SK-N-SH treated with all-trans-retinoic acid at 6 μM for 48 hours (cell line): ENCODE data around the gene UCK1.

Experiments used
- ATAC-seq: fragments of 200-7000 bp; cut with Tn5 transposase; 3 replicates; pipeline ENCODE4 v1.9.1; 2020; ENCODE audit warnings: mild to moderate bottlenecking, moderate library complexity
- ARNTL ChIP-seq: fragments of 450-650 bp; formaldehyde crosslinking; IDR thresholded peaks from 2 replicates; pipeline ENCODE4 v1.5.0; 2020; ENCODE audit warnings: low read depth, mild to moderate bottlenecking, moderate library complexity, borderline replicate concordance
- BACH2 ChIP-seq: fragments of 250-450 bp; sonication (Bioruptor Pico); IDR thresholded peaks from 2 replicates; pipeline ENCODE4 v1.9.0; 2021; ENCODE audit warnings: mild to moderate bottlenecking, borderline replicate concordance
- CSDC2 ChIP-seq: fragments of 250-450 bp; sonication (Bioruptor Pico); IDR thresholded peaks from 2 replicates; pipeline ENCODE4 v1.5.0; 2020; ENCODE audit warnings: mild to moderate bottlenecking, moderate library complexity
- ESRRG ChIP-seq: fragments of 250-450 bp; sonication (Bioruptor Pico); IDR thresholded peaks from 2 replicates; pipeline ENCODE4 v1.6.1; 2021; ENCODE audit warnings: mild to moderate bottlenecking
- GLIS3 ChIP-seq: fragments of 250-450 bp; sonication (Bioruptor Pico); IDR thresholded peaks from 2 replicates; pipeline ENCODE4 v1.5.0; 2020; ENCODE audit warnings: mild to moderate bottlenecking, moderate library complexity
- ISL1 ChIP-seq: fragments of 250-450 bp; sonication (Bioruptor Pico); IDR thresholded peaks from 2 replicates; pipeline ENCODE4 v2.1.2; 2022; ENCODE audit warnings: mild to moderate bottlenecking, moderate library complexity
- OSR1 ChIP-seq: fragments of 250-450 bp; sonication (Bioruptor Pico); IDR thresholded peaks from 2 replicates; pipeline ENCODE4 v1.8.0; 2022; ENCODE audit warnings: moderate library complexity, mild to moderate bottlenecking, inconsistent platforms
- RARB ChIP-seq: fragments of 250-450 bp; sonication (Bioruptor Pico); IDR thresholded peaks from 2 replicates; pipeline ENCODE4 v1.8.0; 2021; ENCODE audit warnings: mild to moderate bottlenecking, moderate library complexity
- SNAI2 ChIP-seq: fragments of 250-450 bp; sonication (Bioruptor Pico); IDR thresholded peaks from 2 replicates; pipeline ENCODE4 v1.5.0; 2020; ENCODE audit warnings: mild to moderate bottlenecking, moderate library complexity
- TCF4 ChIP-seq: fragments of 250-450 bp; sonication (Bioruptor Pico); IDR thresholded peaks from 2 replicates; pipeline ENCODE4 v1.8.0; 2021; ENCODE audit warnings: mild to moderate bottlenecking, moderate library complexity, borderline replicate concordance
- TOX ChIP-seq: fragments of 250-450 bp; sonication (Bioruptor Pico); IDR thresholded peaks from 2 replicates; pipeline ENCODE4 v1.8.0; 2021; ENCODE audit warnings: mild to moderate bottlenecking, moderate library complexity, borderline replicate concordance
- ZC3H10 ChIP-seq: fragments of 250-450 bp; sonication (Bioruptor Pico); IDR thresholded peaks from 2 replicates; pipeline ENCODE4 v1.5.1; 2021; ENCODE audit warnings: mild to moderate bottlenecking, moderate library complexity
- ZFP30 ChIP-seq: fragments of 450-650 bp; formaldehyde crosslinking; IDR thresholded peaks from 2 replicates; pipeline ENCODE4 v1.5.0; 2022; ENCODE audit warnings: mild to moderate bottlenecking, moderate library complexity
- ZNF565 ChIP-seq: fragments of 450-650 bp; formaldehyde crosslinking; conservative IDR thresholded peaks from 2 replicates; pipeline ENCODE4 v1.5.0; 2020; ENCODE audit warnings: low read depth, mild to moderate bottlenecking, moderate library complexity
- ZNF8 ChIP-seq: fragments of 450-650 bp; formaldehyde crosslinking; IDR thresholded peaks from 2 replicates; pipeline ENCODE4 v1.5.0; 2020; ENCODE audit warnings: mild to moderate bottlenecking, moderate library complexity
- TF ChIP-seq, protein P1 (sequence below): fragments of 250-450 bp; sonication (Bioruptor Pico); IDR thresholded peaks from 2 replicates; pipeline ENCODE4 v1.5.1; 2020; ENCODE audit warnings: low read depth, mild to moderate bottlenecking, moderate library complexity
- TF ChIP-seq, protein P2 (sequence below): fragments of 250-450 bp; sonication (Bioruptor Pico); IDR thresholded peaks from 2 replicates; pipeline ENCODE4 v1.8.0; 2021; ENCODE audit warnings: low read depth, mild to moderate bottlenecking, moderate library complexity, borderline replicate concordance
- TF ChIP-seq, protein P3 (sequence below): fragments of 250-450 bp; sonication (Bioruptor Pico); IDR thresholded peaks from 2 replicates; pipeline ENCODE4 v1.8.0; 2020; ENCODE audit warnings: mild to moderate bottlenecking, moderate library complexity, borderline replicate concordance
- TF ChIP-seq, protein P4 (sequence below): fragments of 250-450 bp; sonication (Bioruptor Pico); IDR thresholded peaks from 2 replicates; pipeline ENCODE4 v1.5.1; 2021; ENCODE audit warnings: mild to moderate bottlenecking, moderate library complexity
- TF ChIP-seq, protein P5 (sequence below): fragments of 250-450 bp; sonication (Bioruptor Pico); IDR thresholded peaks from 2 replicates; pipeline ENCODE4 v1.5.0; 2020; ENCODE audit warnings: mild to moderate bottlenecking, moderate library complexity

Gene UCK1

DNA sequence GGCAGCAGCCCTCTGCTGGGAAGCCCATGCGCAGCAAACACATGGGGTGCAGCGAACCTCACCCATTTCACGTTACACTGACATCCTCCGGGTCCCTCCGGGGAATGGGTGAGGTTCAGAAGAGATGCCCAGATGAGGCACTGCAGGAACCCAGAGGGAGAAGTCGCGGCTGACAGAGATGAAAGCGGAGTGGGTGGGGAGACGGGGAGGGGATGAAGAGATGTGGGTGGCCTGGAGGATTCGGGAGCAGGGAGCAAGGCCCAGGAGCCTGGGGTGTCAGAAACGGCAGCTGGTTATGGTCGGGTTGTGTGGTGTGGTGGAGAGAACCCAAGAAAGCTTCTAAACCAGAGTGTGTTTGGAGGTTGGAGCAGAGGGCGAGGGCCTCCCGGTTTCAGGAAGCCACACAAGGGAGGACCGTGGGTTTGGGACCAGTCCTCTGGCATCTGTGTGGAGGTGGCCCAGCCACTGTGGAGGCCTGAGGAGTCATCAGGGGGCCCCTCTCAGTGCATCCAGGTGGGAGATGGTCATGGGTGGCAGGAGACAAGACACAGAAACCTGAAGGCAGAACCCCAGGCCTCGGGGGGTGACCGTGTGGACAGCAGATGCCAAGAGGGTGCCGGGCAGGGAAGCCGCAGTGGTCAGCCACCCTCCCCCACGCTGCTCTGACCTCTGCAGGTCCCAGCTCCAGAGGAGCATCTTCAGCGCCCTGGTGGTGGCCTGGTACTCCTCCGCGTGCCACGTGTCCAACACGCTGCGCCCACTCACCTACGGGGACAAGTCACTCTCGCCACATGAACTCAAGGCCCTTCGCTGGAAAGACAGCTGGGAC, 8.6 kb downstream of the UCK1 start:
- peak; percentile 11; the same call in 2 of the 3 replicates for ATAC-seq
- no peak for TF ChIP-seq ARNTL (CRISPR knock-in tag)
- TF ChIP-seq, protein P1, sequence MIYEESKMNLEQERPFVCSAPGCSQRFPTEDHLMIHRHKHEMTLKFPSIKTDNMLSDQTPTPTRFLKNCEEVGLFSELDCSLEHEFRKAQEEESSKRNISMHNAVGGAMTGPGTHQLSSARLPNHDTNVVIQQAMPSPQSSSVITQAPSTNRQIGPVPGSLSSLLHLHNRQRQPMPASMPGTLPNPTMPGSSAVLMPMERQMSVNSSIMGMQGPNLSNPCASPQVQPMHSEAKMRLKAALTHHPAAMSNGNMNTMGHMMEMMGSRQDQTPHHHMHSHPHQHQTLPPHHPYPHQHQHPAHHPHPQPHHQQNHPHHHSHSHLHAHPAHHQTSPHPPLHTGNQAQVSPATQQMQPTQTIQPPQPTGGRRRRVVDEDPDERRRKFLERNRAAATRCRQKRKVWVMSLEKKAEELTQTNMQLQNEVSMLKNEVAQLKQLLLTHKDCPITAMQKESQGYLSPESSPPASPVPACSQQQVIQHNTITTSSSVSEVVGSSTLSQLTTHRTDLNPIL, result no peak

DNA sequence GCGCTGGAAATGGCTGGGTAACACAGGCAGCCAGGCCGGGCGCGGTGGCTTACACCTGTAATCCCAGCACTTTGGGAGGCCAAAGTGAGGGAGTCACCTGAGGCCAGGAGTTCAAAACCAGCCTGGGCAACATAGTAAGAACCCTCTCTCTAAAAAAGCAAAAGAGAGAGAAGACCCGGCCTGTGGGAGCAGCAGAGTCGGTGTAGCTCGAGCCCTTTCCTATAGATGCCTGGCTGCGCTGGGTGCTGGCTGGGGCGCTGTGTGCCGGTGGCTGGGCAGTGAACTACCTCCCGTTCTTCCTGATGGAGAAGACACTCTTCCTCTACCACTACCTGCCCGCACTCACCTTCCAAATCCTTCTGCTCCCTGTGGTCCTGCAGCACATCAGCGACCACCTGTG, 9.2 kb downstream of the UCK1 start:
- TF ChIP-seq ZNF8 (no peak), RARB (CRISPR knock-in tag) (no peak), ZC3H10 (no peak), OSR1 (no peak)
- TF ChIP-seq, protein P2, sequence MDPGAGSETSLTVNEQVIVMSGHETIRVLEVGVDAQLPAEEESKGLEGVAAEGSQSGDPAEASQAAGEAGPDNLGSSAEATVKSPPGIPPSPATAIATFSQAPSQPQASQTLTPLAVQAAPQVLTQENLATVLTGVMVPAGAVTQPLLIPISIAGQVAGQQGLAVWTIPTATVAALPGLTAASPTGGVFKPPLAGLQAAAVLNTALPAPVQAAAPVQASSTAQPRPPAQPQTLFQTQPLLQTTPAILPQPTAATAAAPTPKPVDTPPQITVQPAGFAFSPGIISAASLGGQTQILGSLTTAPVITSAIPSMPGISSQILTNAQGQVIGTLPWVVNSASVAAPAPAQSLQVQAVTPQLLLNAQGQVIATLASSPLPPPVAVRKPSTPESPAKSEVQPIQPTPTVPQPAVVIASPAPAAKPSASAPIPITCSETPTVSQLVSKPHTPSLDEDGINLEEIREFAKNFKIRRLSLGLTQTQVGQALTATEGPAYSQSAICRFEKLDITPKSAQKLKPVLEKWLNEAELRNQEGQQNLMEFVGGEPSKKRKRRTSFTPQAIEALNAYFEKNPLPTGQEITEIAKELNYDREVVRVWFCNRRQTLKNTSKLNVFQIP (CRISPR knock-in tag), result no peak
- TF ChIP-seq, protein P3, sequence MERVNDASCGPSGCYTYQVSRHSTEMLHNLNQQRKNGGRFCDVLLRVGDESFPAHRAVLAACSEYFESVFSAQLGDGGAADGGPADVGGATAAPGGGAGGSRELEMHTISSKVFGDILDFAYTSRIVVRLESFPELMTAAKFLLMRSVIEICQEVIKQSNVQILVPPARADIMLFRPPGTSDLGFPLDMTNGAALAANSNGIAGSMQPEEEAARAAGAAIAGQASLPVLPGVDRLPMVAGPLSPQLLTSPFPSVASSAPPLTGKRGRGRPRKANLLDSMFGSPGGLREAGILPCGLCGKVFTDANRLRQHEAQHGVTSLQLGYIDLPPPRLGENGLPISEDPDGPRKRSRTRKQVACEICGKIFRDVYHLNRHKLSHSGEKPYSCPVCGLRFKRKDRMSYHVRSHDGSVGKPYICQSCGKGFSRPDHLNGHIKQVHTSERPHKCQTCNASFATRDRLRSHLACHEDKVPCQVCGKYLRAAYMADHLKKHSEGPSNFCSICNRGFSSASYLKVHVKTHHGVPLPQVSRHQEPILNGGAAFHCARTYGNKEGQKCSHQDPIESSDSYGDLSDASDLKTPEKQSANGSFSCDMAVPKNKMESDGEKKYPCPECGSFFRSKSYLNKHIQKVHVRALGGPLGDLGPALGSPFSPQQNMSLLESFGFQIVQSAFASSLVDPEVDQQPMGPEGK (CRISPR knock-in tag), result no peak
- no peak for ATAC-seq

DNA sequence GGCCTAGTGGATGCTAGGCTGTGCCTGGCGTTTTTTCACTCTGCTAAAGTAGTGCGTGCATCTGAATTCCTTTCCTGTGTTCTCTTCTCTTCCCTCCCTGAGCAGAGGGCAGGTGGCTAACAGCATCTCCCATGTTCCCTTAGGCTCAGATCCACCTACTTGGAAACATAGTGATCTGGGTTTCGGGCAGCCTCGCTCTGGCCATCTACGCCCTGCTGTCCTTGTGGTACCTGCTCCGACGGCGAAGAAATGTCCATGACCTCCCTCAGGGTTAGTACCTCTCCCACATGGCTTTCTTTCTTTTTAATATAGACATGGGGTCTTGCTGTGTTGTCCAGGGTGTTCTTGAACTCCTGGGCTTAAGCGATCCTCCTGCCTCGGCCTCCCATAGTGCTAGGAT, 9.9 kb downstream of the UCK1 start:
- TF ChIP-seq, protein P4, sequence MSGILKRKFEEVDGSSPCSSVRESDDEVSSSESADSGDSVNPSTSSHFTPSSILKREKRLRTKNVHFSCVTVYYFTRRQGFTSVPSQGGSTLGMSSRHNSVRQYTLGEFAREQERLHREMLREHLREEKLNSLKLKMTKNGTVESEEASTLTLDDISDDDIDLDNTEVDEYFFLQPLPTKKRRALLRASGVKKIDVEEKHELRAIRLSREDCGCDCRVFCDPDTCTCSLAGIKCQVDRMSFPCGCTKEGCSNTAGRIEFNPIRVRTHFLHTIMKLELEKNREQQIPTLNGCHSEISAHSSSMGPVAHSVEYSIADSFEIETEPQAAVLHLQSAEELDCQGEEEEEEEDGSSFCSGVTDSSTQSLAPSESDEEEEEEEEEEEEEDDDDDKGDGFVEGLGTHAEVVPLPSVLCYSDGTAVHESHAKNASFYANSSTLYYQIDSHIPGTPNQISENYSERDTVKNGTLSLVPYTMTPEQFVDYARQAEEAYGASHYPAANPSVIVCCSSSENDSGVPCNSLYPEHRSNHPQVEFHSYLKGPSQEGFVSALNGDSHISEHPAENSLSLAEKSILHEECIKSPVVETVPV (CRISPR knock-in tag), result no peak
- TF ChIP-seq TOX (CRISPR knock-in tag), result no peak
- TF ChIP-seq OSR1, result no peak
- no peak for TF ChIP-seq GLIS3 (CRISPR knock-in tag)
- TF ChIP-seq ESRRG (CRISPR knock-in tag), result no peak
- TF ChIP-seq CSDC2, result no peak
- no peak for TF ChIP-seq BACH2 (CRISPR knock-in tag)
- TF ChIP-seq, protein P1, result no peak
- TF ChIP-seq ZNF565 (CRISPR knock-in tag), result no peak
- TF ChIP-seq ZC3H10, result no peak
- TF ChIP-seq ARNTL (CRISPR knock-in tag), result no peak
- TF ChIP-seq, protein P3 (CRISPR knock-in tag), result no peak
- no peak for TF ChIP-seq ISL1 (CRISPR knock-in tag)
- TF ChIP-seq TCF4 (CRISPR knock-in tag), result no peak
- TF ChIP-seq, protein P5, sequence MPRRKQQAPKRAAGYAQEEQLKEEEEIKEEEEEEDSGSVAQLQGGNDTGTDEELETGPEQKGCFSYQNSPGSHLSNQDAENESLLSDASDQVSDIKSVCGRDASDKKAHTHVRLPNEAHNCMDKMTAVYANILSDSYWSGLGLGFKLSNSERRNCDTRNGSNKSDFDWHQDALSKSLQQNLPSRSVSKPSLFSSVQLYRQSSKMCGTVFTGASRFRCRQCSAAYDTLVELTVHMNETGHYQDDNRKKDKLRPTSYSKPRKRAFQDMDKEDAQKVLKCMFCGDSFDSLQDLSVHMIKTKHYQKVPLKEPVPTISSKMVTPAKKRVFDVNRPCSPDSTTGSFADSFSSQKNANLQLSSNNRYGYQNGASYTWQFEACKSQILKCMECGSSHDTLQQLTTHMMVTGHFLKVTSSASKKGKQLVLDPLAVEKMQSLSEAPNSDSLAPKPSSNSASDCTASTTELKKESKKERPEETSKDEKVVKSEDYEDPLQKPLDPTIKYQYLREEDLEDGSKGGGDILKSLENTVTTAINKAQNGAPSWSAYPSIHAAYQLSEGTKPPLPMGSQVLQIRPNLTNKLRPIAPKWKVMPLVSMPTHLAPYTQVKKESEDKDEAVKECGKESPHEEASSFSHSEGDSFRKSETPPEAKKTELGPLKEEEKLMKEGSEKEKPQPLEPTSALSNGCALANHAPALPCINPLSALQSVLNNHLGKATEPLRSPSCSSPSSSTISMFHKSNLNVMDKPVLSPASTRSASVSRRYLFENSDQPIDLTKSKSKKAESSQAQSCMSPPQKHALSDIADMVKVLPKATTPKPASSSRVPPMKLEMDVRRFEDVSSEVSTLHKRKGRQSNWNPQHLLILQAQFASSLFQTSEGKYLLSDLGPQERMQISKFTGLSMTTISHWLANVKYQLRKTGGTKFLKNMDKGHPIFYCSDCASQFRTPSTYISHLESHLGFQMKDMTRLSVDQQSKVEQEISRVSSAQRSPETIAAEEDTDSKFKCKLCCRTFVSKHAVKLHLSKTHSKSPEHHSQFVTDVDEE (CRISPR knock-in tag), result no peak
- no peak for TF ChIP-seq ZNF8
- TF ChIP-seq, protein P2 (CRISPR knock-in tag), result no peak
- no peak for TF ChIP-seq SNAI2
- TF ChIP-seq ZFP30 (CRISPR knock-in tag), result no peak
- ATAC-seq, result no peak
